Central memory CD4-positive, alpha-beta T cell (primary cell): ENCODE results near the gene VWA5A.

Source experiments
- DNase-seq: peaks from one replicate; pipeline ENCODE4 v3.0.0; 2022
- total RNA-seq, 3 experiments: gene quantifications; one replicate each; lab custom pipeline; 2026; lab: John Stamatoyannopoulos, UW

VWA5A gene
- total RNA-seq = 3.9 to 17.0 (median 13.5) reads per million in 3 experiments

GRCh38 chr11:124114942-124115781 is at the start of gene VWA5A:
VWA5A (plus strand) TSS chr11:124115450; CDS start chr11:124117512, 2,062 bp downstream.
- peak; percentile 51 for DNase-seq

DNA sequence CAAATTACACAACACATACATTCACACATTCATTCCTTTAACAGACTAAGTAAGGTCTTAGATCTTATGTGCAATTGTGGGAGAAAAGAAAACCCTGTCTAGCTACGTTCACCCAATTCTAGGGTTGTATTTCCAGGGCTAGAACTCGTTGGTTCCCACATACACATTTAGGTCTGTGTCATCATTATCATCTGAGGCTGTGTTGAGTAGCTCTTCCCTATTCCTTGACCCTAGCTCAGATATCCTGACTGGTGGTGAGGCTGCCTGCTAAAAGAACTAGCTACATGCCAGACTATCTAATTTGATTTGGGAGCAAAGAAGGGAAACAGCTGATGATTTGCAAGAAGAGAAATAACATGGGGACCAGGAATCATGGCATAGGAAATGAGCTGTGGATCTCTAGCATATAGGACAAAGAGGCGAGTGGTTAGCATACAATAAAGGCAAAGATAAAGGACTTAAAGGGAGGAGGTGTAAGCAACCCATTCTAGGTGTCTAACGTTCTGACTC is 46.6 kb upstream of the VWA5A start:
- no peak for DNase-seq

DNA sequence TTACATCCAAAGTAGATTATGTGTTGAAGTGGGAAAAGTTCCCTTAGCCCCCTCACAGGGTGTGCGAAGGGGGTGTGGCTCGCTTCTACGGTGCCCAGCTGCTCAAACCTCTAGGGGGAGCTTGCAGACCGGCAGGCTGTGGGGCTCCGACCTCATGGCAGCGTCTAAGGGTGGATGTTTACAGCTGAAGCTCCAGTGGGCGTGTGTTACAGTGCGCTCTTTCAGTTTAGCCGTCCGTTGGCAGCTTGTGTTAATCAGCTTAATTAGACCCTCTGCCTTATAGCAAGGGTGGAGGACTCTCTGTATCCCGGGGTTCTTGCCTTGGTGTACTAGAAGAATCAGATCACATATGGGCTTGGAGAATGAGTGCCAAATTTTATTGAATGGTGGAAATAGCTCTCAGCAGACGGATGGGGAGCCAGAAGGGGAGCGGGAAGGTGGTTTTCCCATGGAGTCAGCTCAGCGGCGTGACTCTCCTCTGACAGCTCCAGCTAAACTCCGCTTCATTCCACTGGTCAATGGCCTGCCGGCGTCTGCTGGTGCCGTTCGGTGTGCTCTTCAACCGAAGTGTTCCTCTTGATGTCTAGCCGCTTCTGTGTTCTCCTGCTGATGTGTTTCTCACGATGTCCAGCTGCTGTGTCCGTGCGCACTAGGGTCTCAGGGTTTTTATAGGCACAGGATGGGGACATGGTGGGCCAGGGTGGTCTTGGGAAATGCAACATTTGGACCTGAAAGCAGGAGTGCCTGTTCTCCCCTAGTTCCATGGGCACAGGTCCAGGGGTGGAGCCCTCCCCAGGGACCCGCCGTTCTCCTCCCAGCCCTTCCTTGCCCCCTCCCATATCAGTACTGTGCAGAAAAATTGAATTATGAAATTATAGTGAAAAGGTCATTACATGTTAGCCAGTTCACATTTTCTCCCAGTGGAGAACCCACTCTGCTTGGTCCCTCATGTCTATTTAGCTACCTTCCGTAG is 45.5 kb upstream of the VWA5A start:
- DNase-seq = no peak

GRCh38 chr11:124070915-124071622 is 44.2 kb upstream of the VWA5A start:
- DNase-seq = peak; percentile 45

DNA sequence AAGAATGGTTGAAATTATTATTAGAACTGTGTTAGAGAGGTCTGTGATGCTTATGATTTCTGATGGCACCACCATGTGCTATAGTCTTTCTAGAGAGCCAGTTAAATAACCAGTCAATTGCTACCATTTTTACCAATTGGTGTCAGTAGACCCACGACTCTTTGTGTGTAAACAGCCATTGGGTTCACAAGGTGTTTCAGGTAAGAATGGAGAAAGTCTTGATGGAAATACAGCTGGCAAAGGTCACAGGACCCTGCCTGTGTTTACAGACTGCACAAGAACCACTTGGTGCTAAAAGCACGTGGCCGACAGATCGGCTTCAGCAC is 43.7 kb upstream of the VWA5A start:
- DNase-seq = no peak

- no peak for DNase-seq
These were observed 43.1 kb upstream of the VWA5A start for GRCh38 chr11:124072147-124072546.

- DNase-seq = no peak
These were observed 40.7 kb upstream of the VWA5A start for GRCh38 chr11:124074554-124074953.

DNA sequence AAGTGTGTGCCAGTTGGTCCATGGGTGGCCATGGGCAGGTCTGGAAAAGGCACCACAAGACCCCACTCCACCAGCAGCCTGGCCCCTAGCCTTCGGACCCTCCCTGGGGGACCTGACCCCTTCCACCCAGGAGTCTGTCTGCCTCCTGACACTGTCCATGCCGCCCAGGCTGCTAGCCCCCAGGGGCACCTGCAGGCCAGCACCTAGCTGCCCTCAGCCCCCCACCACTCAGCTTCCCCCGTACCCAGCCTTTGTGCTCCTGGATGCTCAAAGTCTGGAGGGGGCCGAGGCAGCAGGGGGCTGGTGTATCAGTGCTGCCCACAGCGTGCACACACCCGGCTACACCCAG is 39.8 kb upstream of the VWA5A start:
- DNase-seq = no peak

GRCh38 chr11:124075841-124076651 is 39.2 kb upstream of the VWA5A start:
- peak; percentile 4 for DNase-seq

DNA sequence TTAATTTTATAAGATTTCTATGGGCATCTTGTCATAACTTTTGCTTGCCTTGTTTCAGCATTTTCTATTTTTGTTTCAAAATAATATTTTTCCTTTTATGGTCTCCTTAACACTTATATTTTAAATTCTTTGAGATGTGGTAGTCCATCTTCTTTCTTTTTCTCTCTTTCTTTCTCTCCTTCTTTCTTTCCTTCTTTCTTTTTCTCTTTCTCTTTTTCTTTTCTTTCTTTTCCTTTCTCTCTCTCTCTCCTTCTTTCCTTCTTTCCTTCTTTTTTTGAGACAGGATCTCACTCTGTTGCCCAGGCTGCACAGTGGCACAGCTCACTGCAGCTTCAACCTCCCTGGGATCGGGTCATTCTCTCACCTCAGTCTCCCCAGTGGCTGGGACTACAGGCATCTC is 38.0 kb upstream of the VWA5A start:
- DNase-seq = no peak

DNA sequence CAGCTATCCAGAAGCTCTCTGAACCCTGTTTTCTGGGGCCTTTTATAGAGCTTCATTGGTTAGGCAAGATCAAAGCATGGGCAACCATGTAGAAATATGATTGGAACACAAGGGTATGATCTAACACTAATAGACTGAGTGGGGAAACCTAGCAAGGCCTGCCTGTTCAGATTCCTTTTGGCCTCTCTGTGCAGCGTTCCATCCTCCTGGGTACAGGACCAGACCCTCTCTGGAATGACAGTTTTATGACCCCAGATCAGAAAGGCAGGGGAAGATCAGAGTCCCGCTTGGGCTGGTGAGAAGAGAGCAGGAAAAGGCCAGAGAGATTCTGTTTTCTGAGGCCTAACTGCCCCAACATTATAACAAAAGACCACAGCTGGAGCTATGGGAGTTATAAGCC is 36.7 kb upstream of the VWA5A start:
- DNase-seq = no peak

DNA sequence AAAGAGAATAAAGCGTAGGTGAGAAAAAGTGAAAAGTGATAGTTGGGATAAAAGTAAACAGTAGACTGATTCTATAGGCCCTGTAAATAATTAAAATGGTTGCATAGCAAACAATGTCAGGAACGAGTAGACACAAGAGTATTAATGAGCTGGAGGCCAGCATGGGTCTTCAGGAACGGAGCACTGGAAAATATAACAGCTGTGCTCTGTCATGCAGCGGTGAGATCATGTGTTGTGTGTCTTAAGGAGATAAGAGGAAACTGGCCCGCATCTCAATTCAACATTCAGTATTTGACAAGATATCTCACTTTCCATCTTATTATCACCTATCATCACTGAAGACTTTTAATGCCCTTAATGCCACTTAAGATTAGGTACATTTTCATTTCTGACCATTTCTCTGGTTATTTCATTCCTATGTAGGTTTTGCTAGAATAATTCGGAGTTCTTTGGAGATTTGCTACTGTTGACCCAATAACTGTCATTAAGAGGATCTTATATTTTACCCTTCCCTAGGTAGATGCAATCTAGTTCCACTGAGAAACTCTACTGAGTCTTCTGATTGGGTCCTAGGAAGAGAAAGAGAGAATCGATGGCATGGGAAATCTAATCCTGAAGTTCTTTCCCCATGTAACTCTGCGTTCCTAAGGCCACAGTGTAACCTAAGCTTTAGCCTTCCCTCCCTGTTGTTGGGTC is 35.5 kb upstream of the VWA5A start:
- no peak for DNase-seq

GRCh38 chr11:124080327-124081001 is 34.8 kb upstream of the VWA5A start:
- no peak for DNase-seq

GRCh38 chr11:124081483-124081882 is 33.8 kb upstream of the VWA5A start:
- no peak for DNase-seq

- DNase-seq = no peak
These were observed 32.9 kb upstream of the VWA5A start for GRCh38 chr11:124082371-124082770.

GRCh38 chr11:124085583-124085982 is 29.7 kb upstream of the VWA5A start:
- DNase-seq = no peak

DNA sequence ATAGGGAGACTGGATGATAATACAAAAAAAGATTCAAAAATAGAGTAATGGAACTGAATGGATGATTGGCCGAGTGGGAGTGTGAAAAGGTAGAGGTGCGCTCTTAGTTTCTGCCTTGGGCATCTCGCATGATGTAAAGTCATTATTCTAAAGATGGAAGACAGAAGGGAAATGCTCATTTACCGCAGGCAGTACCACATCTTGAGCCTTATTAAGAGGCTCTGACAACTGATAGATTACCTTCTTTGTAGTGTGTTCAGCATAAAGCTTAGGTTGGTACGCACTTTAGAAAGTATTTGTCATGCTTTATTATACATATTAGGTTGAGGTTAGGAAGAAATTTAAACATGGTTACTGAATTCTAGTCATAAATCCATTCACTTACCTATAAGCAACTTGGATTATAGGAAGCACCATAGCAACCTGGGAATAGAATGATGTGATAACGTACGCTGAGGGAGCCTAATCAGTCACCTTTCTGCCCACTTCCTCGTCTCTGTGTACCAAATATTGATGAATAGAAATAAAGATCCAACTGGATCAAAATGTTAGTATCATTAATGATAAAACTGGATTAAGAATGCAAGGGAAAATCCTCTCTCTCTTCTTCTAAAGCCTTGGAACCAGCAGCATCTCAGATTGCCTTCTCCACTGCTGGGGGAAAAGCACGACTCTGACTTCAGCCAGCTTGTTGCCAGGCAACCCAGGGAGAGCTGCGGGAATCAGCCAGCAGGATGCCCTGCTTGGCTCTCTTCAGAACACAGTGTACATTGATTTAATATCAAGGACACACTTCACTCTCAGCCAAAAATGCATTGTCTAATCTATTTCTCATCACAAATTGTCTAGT is 29.0 kb upstream of the VWA5A start:
- no peak for DNase-seq

GRCh38 chr11:124090996-124091395 is 24.3 kb upstream of the VWA5A start:
- DNase-seq = no peak

DNA sequence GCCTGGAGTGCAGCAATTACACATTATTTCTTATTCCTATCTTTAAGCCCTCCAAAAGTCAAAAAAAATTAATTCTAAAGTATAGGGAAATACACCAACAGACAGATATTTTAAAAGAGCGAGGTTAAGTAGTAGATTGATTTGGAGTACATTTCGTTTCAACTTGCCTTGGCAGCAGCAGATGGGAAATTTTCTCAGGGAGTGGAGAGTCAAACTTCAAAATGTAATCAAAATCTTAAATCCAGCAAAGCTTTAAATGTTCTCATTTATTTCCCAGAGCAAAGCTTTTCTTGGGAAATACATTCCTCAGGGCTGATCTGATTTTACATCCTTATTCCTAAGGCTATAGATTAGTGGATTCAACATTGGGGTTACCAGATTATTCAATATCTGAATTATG is 21.9 kb upstream of the VWA5A start:
- DNase-seq = no peak

GRCh38 chr11:124094731-124095130 is 20.5 kb upstream of the VWA5A start:
- DNase-seq = no peak
